Tibial artery (tissue), 4 donors: ENCODE results near the gene AKAP13.

ENCODE experiments used
- DNase-seq, 2 donors: peaks; one replicate each; pipeline ENCODE4 v3.0.0-alpha.2; 2019
- H3K27ac ChIP-seq, 2 donors: fragments of 200-600 bp; sonication (generic) in 1 of 2; 1 replicate in 1 of 2; 2 replicates in 1 of 2; pipeline ENCODE4 v1.5.1; 2018 to 2019; ENCODE audit warnings: mild to moderate bottlenecking in 1 of 2
- H3K27me3 ChIP-seq, 2 donors: fragments of 200-600 bp; sonication (generic) in 1 of 2; one replicate each; pipeline versions ENCODE4 v1.5.1 to v1.6.0; 2016 to 2019
- H3K36me3 ChIP-seq, 3 donors: fragments of 200-600 bp; sonication (generic) in 2 of 3; one replicate each; pipeline ENCODE4 v1.5.1; 2016 to 2019; ENCODE audit warnings: mild to moderate bottlenecking in 2 of 3
- H3K4me1 ChIP-seq, 4 donors: fragments of 200-600 bp; sonication (generic) in 2 of 4; 1 replicate in 3 of 4; 2 replicates in 1 of 4; pipeline ENCODE4 v1.5.1; 2016 to 2019
- H3K4me3 ChIP-seq, 2 donors: fragments of 200-600 bp; sonication (generic) in 1 of 2; 1 replicate in 1 of 2; 2 replicates in 1 of 2; pipeline ENCODE4 v1.5.1; 2018 to 2019; ENCODE audit warnings: mild to moderate bottlenecking in 2 of 2
- H3K9me3 ChIP-seq, 3 donors: fragments of 200-600 bp; sonication (generic) in 1 of 3; one replicate each; pipeline ENCODE4 v1.5.1; 2016 to 2019
- intact Hi-C: fragments of 100-400 bp; cut with DNase I; formaldehyde crosslinking; loops from one replicate; pipeline ENCODE4 v1.15.0; 2023; ENCODE audit warnings: low total_unique reads
- TF ChIP-seq, protein P1 (sequence below), 2 experiments: fragments of 200-600 bp in 1 of 2; fragments of 450-650 bp in 1 of 2; IDR thresholded peaks; one replicate each; pipeline ENCODE4 v1.5.1; 2017 to 2019; ENCODE audit warnings: antibody characterized with exemption in 2 of 2, mild to moderate bottlenecking in 1 of 2, moderate library complexity in 1 of 2

Gene AKAP13

DNA sequence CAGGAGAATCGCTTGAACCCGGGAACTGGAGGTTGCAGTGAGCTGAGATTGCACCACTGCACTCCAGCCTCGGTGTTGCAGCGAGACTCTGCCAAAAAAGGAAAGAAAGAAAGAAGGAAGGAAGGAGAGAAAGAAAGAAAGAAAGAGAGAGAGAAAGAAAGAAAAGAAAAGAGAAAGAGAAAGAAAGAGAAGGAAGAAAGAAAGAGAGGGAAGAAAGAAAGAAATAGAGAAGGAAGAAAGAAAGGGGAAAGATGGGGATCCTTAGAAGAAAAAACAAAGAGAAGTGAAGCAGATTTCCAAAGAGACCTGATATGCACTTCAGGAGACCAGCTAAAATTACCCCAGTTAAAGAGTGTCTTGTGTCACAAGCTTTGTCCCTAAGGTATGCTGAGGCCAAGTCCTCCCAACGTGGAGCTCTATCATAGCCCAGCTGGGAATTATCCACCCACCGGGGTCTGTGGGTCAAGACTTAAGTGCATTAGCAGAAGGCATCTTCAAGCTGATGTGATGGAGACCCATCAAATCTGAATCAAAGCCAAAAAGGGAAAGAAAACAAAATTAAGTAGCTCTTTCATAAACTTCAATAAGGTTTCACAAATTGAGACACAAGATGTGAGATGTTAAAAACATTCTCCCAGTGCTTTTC is 17.8 kb upstream of the AKAP13 start:
- TF ChIP-seq, protein P1, sequence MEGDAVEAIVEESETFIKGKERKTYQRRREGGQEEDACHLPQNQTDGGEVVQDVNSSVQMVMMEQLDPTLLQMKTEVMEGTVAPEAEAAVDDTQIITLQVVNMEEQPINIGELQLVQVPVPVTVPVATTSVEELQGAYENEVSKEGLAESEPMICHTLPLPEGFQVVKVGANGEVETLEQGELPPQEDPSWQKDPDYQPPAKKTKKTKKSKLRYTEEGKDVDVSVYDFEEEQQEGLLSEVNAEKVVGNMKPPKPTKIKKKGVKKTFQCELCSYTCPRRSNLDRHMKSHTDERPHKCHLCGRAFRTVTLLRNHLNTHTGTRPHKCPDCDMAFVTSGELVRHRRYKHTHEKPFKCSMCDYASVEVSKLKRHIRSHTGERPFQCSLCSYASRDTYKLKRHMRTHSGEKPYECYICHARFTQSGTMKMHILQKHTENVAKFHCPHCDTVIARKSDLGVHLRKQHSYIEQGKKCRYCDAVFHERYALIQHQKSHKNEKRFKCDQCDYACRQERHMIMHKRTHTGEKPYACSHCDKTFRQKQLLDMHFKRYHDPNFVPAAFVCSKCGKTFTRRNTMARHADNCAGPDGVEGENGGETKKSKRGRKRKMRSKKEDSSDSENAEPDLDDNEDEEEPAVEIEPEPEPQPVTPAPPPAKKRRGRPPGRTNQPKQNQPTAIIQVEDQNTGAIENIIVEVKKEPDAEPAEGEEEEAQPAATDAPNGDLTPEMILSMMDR (IDR thresholded peaks at IDR 0.05) = no peak
- Histone ChIP-seq H3K36me3 (no peaks in the 10 kb centered on the region), H3K4me1 (peaks cover 0 to 22% (median 6%) of the 10 kb centered on the region in 4 donors), H3K4me3 (no peak overlapping the region), H3K9me3 (no peaks in the 10 kb centered on the region), H3K27ac (no peak overlapping the region), H3K27me3 (no peaks in the 10 kb centered on the region)
- DNase-seq = no peak
- intact Hi-C loops = no loop called here

DNA sequence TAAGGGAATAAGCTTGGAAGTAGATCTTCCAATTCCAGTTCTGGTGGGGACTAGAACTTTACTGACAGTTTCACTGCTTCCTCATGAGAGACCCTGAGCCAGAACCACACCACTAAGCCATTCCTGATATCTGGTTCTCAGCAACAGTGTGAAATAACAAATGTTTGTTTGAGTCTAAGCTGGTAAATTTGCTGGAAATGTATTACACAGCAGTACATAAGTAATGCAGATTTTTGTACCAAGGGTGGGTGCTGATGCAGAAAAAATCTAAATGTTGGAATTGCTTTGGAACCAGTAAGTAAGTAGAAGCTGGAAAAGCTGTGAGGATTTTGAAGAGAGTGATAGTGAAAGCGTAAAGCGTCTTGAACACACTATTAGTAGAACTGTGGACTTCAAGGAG is 14.4 kb upstream of the AKAP13 start:
- H3K9me3 ChIP-seq = no peaks in the 10 kb centered on the region
- TF ChIP-seq, protein P1 (IDR thresholded peaks at IDR 0.05) = no peak
- no peak overlapping the region for H3K27ac ChIP-seq
- no peaks in the 10 kb centered on the region for H3K27me3 ChIP-seq
- H3K4me1 ChIP-seq = peaks cover 0 to 12% (median 0%) of the 10 kb centered on the region in 4 donors
- H3K4me3 ChIP-seq = no peak overlapping the region
- H3K36me3 ChIP-seq = no peaks in the 10 kb centered on the region
- intact Hi-C loops = no loop called here
- DNase-seq = no peak

DNA sequence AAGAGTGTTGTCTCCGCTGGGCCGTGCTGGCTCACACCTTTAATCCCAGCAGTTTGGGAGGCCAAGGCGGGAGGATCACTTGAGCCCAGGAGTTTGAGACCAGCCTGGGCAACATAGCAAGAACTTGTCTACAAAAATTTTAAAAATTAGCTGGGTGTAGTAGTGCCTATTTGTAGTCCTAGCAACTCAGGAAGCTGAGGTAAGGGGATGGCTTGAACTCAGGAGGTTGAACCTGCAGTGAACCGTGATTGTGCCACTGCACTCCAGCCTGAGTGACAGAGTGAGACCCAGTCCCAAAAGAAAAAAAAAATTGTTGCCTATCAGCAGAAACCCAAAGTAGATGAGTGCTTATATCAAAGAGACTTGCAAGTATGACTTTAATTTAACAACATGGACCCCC is 12.7 kb upstream of the AKAP13 start:
- intact Hi-C loops = no loop called here
- Histone ChIP-seq H3K4me3 (no peak overlapping the region), H3K27me3 (no peaks in the 10 kb centered on the region), H3K36me3 (no peaks in the 10 kb centered on the region), H3K9me3 (no peaks in the 10 kb centered on the region), H3K4me1 (no peaks in the 10 kb centered on the region), H3K27ac (no peak overlapping the region)
- no peak for DNase-seq
- TF ChIP-seq, protein P1 (IDR thresholded peaks at IDR 0.05) = no peak

DNA sequence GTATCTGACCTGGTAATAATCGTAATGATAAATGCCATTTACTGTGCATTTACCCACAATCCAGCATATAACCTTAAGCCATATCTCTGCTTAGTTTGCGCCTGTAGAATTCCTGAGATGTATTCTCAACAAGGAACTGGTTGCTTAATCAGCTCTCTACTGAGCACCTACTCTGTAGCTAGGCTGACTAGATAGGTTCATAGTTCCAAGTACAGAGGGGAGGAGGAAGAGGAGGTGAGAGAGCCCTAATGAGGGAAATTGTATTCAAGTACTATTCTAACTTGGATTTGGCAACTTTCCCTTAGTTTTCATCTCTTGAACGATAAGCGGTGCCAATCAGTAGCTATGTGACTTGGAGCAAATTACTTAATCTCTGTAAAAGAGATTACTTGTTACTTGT is 5.6 kb upstream of the AKAP13 start:
- intact Hi-C loops = no loop called here
- Histone ChIP-seq H3K4me3 (no peak overlapping the region), H3K9me3 (no peaks in the 10 kb centered on the region), H3K36me3 (no peaks in the 10 kb centered on the region), H3K27me3 (peaks cover 0 to 3% of the 10 kb centered on the region in 2 donors), H3K27ac (no peak overlapping the region), H3K4me1 (no peaks in the 10 kb centered on the region)
- TF ChIP-seq, protein P1 (IDR thresholded peaks at IDR 0.05) = no peak
- no peak for DNase-seq

DNA sequence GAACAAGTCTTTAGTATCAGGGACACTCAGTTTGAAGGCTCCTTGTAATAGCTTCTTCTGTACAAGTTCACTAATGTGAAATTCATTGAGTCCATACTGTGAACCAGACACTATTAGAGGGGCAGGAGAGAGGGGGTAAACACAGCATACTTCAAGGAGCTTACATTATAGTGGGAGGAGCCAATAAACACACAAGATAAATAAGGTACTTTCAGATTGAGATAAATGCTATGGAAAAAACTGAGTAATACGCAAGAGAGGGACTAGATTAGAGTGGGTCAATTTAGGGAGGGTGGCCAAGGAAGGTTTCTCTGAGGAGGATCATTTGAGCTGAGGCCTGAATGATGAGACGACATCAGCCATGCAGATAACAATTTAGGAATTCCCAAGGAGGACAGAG is 3.1 kb upstream of the AKAP13 start:
- intact Hi-C loops = no loop called here
- peaks cover 0 to 3% of the 10 kb centered on the region in 2 donors for H3K27me3 ChIP-seq
- H3K27ac ChIP-seq = no peak overlapping the region
- no peak overlapping the region for H3K4me3 ChIP-seq
- no peaks in the 10 kb centered on the region for H3K9me3 ChIP-seq
- no peaks in the 10 kb centered on the region for H3K36me3 ChIP-seq
- TF ChIP-seq, protein P1 (IDR thresholded peaks at IDR 0.05) = no peak
- no peak for DNase-seq
- peaks cover 0 to 8% (median 5%) of the 10 kb centered on the region in 4 donors for H3K4me1 ChIP-seq

DNA sequence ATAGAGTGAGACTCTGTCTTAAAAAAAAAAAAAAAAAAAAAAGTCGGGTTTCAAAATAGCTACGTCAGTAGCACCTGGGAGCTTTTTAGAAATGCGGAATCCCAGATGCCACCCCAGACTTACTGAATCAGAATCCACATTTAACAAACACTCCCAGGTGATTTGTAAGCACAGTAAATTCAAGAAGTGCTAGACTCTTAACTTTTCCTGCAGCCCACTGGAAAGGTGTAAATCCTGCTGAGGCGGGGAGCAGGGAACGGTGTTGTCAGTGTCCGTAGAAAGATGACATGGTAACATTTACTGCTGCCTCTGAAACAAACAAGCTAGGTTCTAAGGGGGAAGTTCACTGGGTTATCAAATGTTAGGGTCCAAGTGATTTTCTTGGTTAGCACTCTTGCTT is 2.4 kb upstream of the AKAP13 start:
- no peaks in the 10 kb centered on the region for H3K9me3 ChIP-seq
- DNase-seq = no peak
- intact Hi-C loops = no loop called here
- TF ChIP-seq, protein P1 (IDR thresholded peaks at IDR 0.05) = no peak
- no peak overlapping the region for H3K4me3 ChIP-seq
- H3K4me1 ChIP-seq = peaks cover 0 to 16% (median 8%) of the 10 kb centered on the region in 4 donors
- H3K27ac ChIP-seq = no peak overlapping the region
- no peaks in the 10 kb centered on the region for H3K36me3 ChIP-seq
- H3K27me3 ChIP-seq = peaks cover 0 to 3% of the 10 kb centered on the region in 2 donors
